HepG2 (cell line): Measurements from ENCODE around the gene TASOR2. TPM values are rescaled to one million over a fixed set of nuclear protein-coding genes. Genes with fewer than 3 reads are reported as not detected.

Source experiments
- BHLHE40 ChIP-seq: IDR thresholded peaks from 2 replicates; pipeline ENCODE4 v1.6.1; 2011; ENCODE audit warnings: low read length, improper control_type of control experiment
- BRCA1 ChIP-seq: sonication (generic); formaldehyde crosslinking; IDR thresholded peaks from 2 replicates; pipeline ENCODE4 v1.4.0; 2020; ENCODE audit warnings: missing genetic modification reagents
- FOSL1 ChIP-seq: sonication (generic); formaldehyde crosslinking; IDR thresholded peaks from 2 replicates; pipeline ENCODE4 v1.9.0; 2021; ENCODE audit warnings: missing genetic modification reagents, borderline replicate concordance
- HNRNPH1 ChIP-seq: fragments of 200-400 bp; formaldehyde crosslinking; optimal IDR thresholded peaks from 2 replicates; pipeline ENCODE3; 2017; ENCODE audit warnings: mild to moderate bottlenecking, low read depth, low read length
- KAT8 ChIP-seq: IDR thresholded peaks from 2 replicates; pipeline ENCODE4 v1.6.1; 2016; ENCODE audit warnings: missing genetic modification reagents, missing compliant biosample characterization
- NCOA5 ChIP-seq: sonication (generic); formaldehyde crosslinking; IDR thresholded peaks from 2 replicates; pipeline ENCODE4 v1.4.0; 2020; ENCODE audit warnings: missing genetic modification reagents
- RAD51 ChIP-seq: fragments of 450-650 bp; IDR thresholded peaks from 2 replicates; pipeline ENCODE4 v1.6.1; 2016; ENCODE audit warnings: borderline replicate concordance
- RARA ChIP-seq: IDR thresholded peaks from 2 replicates; pipeline ENCODE4 v1.6.1; 2016; ENCODE audit warnings: missing genetic modification reagents, missing compliant biosample characterization
- SCMH1 ChIP-seq: sonication (generic); formaldehyde crosslinking; IDR thresholded peaks from 2 replicates; pipeline ENCODE4 v1.9.0; 2021; ENCODE audit warnings: missing genetic modification reagents, mild to moderate bottlenecking, borderline replicate concordance
- THAP11 ChIP-seq: IDR thresholded peaks from 2 replicates; pipeline ENCODE4 v1.6.1; 2016; ENCODE audit warnings: missing biosample characterization, missing genetic modification reagents
- TOPORS ChIP-seq: sonication (generic); formaldehyde crosslinking; IDR thresholded peaks from 2 replicates; pipeline ENCODE4 v1.8.0; 2023; ENCODE audit warnings: mild to moderate bottlenecking, missing genetic modification reagents
- ZBTB21 ChIP-seq: sonication (generic); formaldehyde crosslinking; IDR thresholded peaks from 2 replicates; pipeline ENCODE4 v1.4.0; 2020; ENCODE audit warnings: missing genetic modification reagents
- ZBTB46 ChIP-seq: sonication (generic); formaldehyde crosslinking; IDR thresholded peaks from 2 replicates; pipeline ENCODE4 v1.4.0; 2020; ENCODE audit warnings: mild to moderate bottlenecking, missing genetic modification reagents, borderline replicate concordance
- ZEB1 ChIP-seq: IDR thresholded peaks from 2 replicates; pipeline ENCODE4 v1.6.1; 2012; ENCODE audit warnings: mild to moderate bottlenecking, low read depth, inconsistent platforms; ENCODE audit not compliant: insufficient replicate concordance
- ZFX ChIP-seq: sonication (generic); formaldehyde crosslinking; IDR thresholded peaks from 2 replicates; pipeline ENCODE4 v1.4.0; 2020; ENCODE audit warnings: mild to moderate bottlenecking, low read depth, missing genetic modification reagents, moderate library complexity
- ZNF138 ChIP-seq: sonication (generic); formaldehyde crosslinking; IDR thresholded peaks from 2 replicates; pipeline ENCODE4 v1.5.0; 2020; ENCODE audit warnings: mild to moderate bottlenecking, low read depth, missing genetic modification reagents
- ZNF18 ChIP-seq: sonication (generic); formaldehyde crosslinking; IDR thresholded peaks from 2 replicates; pipeline ENCODE4 v1.8.0; 2022; ENCODE audit warnings: mild to moderate bottlenecking, missing genetic modification reagents; ENCODE audit not compliant: insufficient replicate concordance
- ZNF550 ChIP-seq: sonication (generic); formaldehyde crosslinking; IDR thresholded peaks from 2 replicates; pipeline ENCODE4 v1.4.0; 2020; ENCODE audit warnings: mild to moderate bottlenecking, missing genetic modification reagents, borderline replicate concordance
- ZNF563 ChIP-seq: sonication (generic); formaldehyde crosslinking; IDR thresholded peaks from 2 replicates; pipeline ENCODE4 v1.8.0; 2022; ENCODE audit warnings: mild to moderate bottlenecking, moderate library complexity, missing genetic modification reagents
- ZNF572 ChIP-seq: sonication (generic); formaldehyde crosslinking; IDR thresholded peaks from 2 replicates; pipeline ENCODE4 v1.5.1; 2020; ENCODE audit warnings: mild to moderate bottlenecking, missing genetic modification reagents
- ZNF577 ChIP-seq: sonication (generic); formaldehyde crosslinking; IDR thresholded peaks from 2 replicates; pipeline ENCODE4 v1.4.0; 2020; ENCODE audit warnings: mild to moderate bottlenecking, low read depth, missing genetic modification reagents, borderline replicate concordance
- ZNF737 ChIP-seq: sonication (generic); formaldehyde crosslinking; IDR thresholded peaks from 2 replicates; pipeline ENCODE4 v1.5.0; 2020; ENCODE audit warnings: missing genetic modification reagents, mild to moderate bottlenecking, borderline replicate concordance
- ZNF790 ChIP-seq: sonication (generic); formaldehyde crosslinking; IDR thresholded peaks from 2 replicates; pipeline ENCODE4 v1.8.0; 2022; ENCODE audit warnings: missing genetic modification reagents, mild to moderate bottlenecking, borderline replicate concordance
- polyA plus RNA-seq, 8 experiments: library from polyadenylated mRNA; depleted of rRNA in 3 of 8; stranded (reverse) in 7 of 8; unstranded in 1 of 8; fragments of >200 nt; fragmentation: Illumina TruSeq in 4 of 8; extraction: Trizol in 4 of 8; gene quantifications; 2 replicates each; pipeline versions ENCODE4 v1.2.1 to v1.2.3, GENCODE V29; 2011 to 2016; ENCODE audit warnings: low read depth in 4 of 8, missing spikeins in 1 of 8, mixed read lengths in 1 of 8; ENCODE audit not compliant: insufficient read depth in 1 of 8
- total RNA-seq, 5 experiments: library from RNA; depleted of rRNA; stranded (reverse); fragments of >200 nt; fragmentation: Illumina TruSeq; extraction: Trizol; gene quantifications; 2 replicates each; pipeline ENCODE4 v1.2.3, GENCODE V29; 2016; ENCODE audit warnings: low read depth in 1 of 5
- TF ChIP-seq, protein P1 (sequence below): sonication (generic); formaldehyde crosslinking; IDR thresholded peaks from 2 replicates; pipeline ENCODE4 v1.8.0; 2022; ENCODE audit warnings: mild to moderate bottlenecking, missing genetic modification reagents, moderate library complexity
- TF ChIP-seq, protein P2 (sequence below): fragments of 450-650 bp; IDR thresholded peaks from 2 replicates; pipeline ENCODE4 v1.6.1; 2017

Gene TASOR2
- total and polyA plus RNA-seq, 2 of the 13 experiments (the other 11 are each of a cell fraction or from before 2014, with no cell fraction given) = 24.2 to 55.3 TPM

DNA sequence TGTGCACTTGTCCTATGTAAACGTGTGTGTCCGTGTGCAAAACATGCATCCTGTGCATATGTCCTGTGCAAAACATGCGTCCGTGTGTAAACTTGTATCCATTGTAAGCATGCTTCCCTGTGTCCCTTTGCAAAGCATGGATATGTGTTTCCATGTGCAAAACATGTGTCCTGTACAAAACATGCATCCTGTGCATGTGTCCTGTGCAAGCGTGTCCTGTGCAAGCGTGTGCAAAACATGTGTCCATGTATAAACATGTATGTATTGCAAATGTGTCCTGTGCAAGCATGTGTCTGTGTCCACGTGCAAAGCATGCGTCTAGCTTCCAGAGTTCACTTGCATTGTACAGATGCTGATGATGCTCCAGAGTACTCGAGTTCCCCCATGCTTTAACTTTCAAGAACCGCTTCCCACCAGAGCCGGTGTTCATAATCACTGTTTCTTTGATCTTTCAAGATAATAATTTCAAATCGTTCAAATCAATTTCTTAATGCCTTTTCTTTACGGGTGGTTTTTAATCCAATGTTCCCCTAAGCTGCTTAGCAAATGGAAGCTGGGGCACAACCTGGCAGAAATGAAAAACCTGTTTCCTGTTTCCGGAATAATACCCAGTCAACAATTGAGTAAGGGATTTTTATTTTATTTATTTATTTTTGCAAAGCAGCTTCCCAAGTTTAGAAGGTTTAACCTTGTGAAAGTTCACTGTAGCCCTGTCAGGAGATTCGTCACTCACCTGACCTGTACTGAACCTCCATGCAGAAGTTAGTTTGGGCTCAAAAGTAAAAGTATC lies 17.6 kb upstream of the TASOR2 start (continued):
- no peak for TF ChIP-seq ZBTB21 (CRISPR knock-in tag)
- TF ChIP-seq ZNF138 (CRISPR knock-in tag) = no peak
- TF ChIP-seq ZNF577 (CRISPR knock-in tag) = no peak
- 0 out of 2 replicates have a peak, but pooled peaks have one; percentile 8 for TF ChIP-seq KAT8 (CRISPR knock-in tag)
- TF ChIP-seq TOPORS (CRISPR knock-in tag) = no peak
- TF ChIP-seq BRCA1 (CRISPR knock-in tag) = no peak
- no peak for TF ChIP-seq ZNF550
- TF ChIP-seq, protein P1, sequence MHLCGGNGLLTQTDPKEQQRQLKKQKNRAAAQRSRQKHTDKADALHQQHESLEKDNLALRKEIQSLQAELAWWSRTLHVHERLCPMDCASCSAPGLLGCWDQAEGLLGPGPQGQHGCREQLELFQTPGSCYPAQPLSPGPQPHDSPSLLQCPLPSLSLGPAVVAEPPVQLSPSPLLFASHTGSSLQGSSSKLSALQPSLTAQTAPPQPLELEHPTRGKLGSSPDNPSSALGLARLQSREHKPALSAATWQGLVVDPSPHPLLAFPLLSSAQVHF = 0 out of 2 replicates have a peak, but pooled peaks have one; percentile 19
- TF ChIP-seq ZEB1 = no peak
- TF ChIP-seq ZFX (CRISPR knock-in tag) = no peak; the same call in 1 of the 2 replicates
- no peak for TF ChIP-seq FOSL1 (CRISPR knock-in tag)
- 0 out of 2 replicates have a peak, but pooled peaks have one; percentile 1 for TF ChIP-seq ZNF563 (CRISPR knock-in tag)
- TF ChIP-seq BHLHE40 = peak; percentile 19
- no peak for TF ChIP-seq ZNF737 (CRISPR knock-in tag)
- no peak for TF ChIP-seq ZNF790
- TF ChIP-seq SCMH1 (CRISPR knock-in tag) = no peak
- TF ChIP-seq ZNF18 (CRISPR knock-in tag) = no peak
- no peak for TF ChIP-seq RARA
- TF ChIP-seq, protein P2, sequence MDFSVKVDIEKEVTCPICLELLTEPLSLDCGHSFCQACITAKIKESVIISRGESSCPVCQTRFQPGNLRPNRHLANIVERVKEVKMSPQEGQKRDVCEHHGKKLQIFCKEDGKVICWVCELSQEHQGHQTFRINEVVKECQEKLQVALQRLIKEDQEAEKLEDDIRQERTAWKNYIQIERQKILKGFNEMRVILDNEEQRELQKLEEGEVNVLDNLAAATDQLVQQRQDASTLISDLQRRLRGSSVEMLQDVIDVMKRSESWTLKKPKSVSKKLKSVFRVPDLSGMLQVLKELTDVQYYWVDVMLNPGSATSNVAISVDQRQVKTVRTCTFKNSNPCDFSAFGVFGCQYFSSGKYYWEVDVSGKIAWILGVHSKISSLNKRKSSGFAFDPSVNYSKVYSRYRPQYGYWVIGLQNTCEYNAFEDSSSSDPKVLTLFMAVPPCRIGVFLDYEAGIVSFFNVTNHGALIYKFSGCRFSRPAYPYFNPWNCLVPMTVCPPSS = no peak
- TF ChIP-seq THAP11 (CRISPR knock-in tag) = no peak
- no peak for TF ChIP-seq NCOA5 (CRISPR knock-in tag)
- no peak for TF ChIP-seq ZBTB46
- TF ChIP-seq ZNF572 = peak; percentile 85; the same call in 1 of the 2 replicates
- TF ChIP-seq HNRNPH1 = no peak
- no peak for TF ChIP-seq RAD51
